Measurements from ENCODE around the gene SLC40A1.

SLC40A1 gene

DNA sequence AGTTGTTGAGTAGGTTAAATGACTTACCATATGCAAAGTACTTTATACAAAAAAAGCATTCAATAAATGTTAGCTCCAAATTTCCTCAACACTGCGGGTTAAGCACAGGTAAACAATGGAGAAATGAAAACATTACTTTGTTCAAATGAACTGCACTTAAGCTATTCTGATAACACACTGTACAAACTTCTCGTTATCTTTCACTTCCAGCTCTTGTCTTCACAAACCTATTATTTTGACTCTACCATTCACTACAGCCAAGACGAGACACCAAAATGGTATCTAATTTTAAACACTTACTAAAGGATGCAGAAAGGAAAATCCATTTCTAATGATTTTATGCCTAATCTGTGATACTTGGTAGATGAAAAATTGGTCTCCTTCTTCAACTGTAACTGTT, 43.8 kb downstream of the SLC40A1 start:
- DNase-seq, result no peak

DNA sequence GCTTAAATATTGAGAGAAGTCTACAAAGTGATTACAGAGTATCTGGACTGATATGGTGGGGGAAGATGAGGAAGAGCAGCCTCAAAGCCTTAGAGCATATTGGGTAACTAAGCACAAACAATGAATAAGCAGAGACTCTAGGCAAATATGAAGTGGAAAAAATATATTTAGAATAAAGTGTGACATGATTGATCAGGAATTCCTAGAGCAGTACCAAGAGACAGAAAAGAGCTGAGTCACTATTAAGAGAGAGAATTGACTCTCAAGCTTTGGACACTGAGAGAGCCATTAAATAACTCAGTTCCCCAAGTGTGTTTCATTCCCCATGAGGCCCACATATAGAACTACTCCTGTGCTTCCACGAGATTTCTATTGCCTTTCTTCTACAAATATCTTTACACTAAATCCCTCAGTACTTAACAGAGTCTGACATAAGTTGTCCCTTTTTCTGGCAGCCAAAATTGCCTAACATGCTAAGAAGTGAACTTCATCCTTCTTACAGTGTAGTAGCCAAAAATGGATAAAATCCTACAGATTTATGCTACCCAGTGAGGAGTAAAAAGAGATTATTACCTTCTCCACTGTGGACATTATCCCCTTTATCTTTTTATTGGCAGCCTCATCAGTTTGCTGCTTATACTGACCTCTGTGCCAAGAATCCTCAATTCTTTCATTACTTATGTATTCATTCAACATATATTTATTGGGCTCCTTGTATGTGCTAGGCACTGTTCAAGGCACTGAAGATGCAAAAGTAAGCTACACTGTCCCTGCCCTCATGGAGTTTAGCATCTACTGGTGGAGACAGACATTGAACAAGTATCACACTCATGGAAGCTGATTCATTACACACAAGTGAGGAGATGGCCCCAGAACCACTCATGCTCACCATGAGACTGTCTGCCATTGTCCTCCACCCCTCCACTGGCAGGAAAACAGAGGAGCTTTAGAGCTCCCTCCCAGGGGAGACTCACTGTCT, 45.4 kb downstream of the SLC40A1 start:
- DNase-seq, result peak; percentile 83

DNA sequence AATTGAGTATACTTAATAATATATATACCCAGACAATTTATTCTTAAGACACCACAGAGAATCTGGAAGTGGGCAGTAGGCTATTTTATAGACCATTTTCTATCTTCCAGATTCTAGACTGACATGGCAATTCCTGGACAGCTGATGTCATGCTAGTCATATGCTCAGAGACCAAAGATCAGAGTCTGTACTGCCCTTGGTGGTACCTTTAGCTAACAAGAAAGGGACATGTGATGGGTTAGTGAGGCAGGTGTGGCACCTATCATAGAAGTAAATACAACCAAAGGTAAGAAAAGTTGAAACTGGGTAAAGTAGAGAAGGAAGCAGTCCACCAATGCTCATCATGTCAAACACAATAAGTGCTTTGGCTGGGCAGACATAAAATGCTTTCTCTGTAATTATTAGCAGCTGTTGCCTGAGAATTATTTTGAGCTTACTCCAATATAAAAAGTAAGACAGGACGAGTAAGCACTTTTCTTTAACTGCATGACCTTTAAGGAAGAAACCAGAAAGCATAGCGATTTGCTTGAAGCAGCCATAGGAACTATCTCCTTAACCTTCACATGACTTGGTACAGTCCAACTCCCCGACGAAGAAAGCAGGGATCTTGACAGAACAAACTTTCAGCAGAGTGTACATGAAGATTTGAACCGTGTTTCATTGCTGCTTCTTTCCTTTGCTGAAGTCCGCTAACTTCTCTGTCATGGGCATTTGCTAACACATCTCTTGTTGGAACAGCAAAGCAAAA, 47.1 kb downstream of the SLC40A1 start:
- no peak for DNase-seq

DNA sequence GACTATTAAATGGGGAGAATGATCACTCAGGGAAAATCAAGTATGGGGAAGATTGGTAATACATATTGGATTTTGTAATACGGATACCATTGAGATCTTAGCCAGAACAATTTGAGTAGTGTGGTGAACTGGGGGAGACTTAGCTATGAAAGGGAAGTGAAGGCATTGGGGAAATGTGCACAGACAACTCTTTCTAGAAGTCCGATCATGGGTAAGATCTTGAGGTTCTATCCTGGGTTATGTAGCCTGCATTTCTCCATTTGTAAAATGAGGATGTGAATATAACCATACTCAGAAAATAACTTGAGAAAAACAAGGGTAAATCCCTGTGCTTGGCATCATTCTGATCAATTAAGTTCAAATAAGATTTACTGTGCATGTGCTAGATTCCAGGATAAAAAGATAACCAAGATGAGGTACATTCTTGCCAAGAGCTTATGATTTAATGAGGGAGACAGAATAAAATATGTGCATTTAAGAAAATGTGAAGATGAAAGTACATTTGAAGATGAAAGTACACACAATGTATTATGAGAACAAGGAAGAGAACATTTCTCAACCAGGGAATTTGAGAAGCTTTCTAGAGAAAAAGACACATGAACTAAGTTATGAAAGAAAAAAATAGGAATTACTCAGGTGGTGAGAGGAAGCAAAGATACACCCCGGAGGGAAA, 49.5 kb downstream of the SLC40A1 start:
- no peak for DNase-seq

DNA sequence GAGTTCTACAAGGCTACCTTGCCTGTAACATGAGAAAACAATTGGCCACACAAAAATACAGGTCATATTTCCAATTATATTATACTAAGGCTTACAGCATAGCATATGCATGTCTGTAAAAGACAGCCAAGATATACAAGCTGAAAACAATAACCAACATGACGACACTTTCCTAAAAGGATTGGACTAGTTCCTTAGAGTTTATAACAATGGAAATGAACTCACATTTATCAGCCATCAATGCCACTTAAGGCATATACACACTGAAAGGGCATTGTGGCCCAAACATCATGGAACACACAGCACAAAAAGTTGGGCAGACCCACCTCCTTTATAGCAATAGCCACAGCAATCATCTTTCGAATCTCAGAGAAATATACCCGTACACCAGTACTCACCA, 52.0 kb downstream of the SLC40A1 start:
- no peak for DNase-seq

DNA sequence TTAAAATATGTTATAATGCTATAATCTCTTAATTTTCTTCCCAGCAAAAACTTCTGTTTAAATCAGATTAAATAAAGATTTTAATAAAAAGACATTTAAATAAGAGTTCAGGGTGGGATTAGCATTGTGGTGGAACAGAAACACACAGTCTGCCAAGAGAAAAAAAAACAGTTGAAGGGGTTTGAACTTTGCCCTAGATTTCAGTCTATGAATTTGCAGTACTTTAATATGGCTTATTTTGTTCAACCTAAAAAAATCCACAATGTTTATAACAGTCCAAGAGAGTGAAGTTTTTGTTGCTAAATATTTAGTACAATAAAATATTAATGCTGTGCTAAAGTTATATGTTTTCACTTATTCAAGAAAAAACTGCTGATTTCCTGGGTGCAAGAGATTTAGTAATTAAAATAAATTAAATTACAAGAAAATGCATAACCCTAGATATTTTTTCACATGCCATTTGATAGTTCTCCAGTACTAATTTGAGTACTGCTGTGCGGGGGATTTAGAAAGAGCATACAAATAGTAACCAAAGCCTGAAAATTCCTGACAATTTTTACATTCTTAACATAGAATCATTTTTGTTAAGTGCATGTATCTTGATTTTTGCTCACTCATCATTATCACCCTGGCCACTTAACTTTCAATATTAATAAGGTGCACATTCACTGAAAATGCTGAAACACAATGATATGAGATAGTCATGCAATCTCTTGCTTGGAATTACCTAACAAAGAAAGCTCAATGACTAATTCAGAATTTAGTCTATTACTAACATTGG, 52.6 kb downstream of the SLC40A1 start:
- DNase-seq, result no peak

DNA sequence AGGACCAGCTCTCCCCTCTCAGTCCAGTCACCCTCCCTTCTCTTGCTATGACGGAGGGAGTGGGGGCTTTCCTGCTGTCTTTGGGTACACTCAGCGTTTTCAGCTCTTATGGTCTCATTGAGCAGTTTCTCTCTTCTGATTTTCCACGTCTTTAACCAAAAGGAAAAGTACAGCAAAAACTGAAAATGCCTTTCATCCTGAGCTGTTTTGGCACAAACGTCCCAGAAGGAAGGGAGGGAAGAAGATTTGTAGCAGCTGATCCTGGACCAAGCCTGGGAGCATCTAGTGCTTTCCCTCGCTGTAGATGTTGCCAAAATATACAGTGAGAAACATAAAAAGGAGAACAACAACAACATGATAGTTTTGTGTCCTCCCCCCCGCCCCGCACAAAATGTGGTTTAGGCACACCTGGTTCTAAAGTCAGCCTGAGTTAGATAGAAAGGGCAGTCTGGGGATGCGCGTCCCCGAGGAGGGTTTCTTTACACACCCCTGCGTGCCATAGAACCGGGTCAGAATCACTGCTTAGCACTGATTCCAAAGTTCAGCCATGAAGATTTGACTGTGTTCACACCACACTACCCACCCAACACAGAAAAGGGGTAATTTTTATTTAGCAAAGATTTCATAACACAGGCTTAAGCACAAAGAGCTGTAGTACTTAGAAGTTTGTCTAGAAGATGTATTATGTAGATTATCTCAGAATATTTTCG, 53.4 kb downstream of the SLC40A1 start:
- DNase-seq, result no peak

DNA sequence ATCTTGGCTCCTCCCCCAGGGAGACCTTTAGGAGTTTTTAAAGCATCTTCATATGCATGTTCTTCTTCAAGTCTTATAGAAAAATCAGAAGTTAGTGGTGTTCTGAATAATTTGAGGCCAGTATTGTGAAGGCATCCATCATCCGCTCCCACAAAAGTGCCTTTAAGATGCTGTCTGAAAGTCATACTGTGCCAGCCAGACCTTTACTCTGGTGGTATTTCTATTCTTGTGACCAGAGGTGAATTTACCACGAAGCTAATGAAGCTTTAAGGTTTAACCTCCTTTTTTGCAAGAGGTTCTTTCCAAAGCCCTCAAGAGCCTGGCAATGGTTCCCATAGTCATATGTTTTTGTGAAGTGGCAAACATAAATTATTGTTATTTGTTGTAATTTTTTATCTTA, 54.3 kb downstream of the SLC40A1 start:
- DNase-seq, result no peak

DNA sequence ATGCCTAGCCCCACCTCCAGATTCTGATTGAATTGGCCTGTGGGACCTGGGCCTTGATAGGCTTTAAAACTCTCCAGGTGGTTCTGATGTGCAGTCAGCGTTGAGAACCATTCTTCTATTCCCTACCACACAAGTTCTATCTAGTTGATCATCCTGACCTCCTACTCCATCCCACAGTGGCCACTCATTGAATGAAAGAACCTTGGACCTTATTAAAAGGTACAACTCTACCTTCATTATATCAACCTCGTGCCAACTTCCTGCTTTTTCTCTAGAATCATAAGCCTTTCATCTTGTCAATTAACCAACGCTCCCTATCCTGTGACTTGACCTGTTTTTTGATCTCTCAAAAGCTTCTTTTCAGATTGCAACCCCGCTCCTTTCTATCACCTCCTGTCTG, 55.8 kb downstream of the SLC40A1 start:
- DNase-seq, result no peak

DNA sequence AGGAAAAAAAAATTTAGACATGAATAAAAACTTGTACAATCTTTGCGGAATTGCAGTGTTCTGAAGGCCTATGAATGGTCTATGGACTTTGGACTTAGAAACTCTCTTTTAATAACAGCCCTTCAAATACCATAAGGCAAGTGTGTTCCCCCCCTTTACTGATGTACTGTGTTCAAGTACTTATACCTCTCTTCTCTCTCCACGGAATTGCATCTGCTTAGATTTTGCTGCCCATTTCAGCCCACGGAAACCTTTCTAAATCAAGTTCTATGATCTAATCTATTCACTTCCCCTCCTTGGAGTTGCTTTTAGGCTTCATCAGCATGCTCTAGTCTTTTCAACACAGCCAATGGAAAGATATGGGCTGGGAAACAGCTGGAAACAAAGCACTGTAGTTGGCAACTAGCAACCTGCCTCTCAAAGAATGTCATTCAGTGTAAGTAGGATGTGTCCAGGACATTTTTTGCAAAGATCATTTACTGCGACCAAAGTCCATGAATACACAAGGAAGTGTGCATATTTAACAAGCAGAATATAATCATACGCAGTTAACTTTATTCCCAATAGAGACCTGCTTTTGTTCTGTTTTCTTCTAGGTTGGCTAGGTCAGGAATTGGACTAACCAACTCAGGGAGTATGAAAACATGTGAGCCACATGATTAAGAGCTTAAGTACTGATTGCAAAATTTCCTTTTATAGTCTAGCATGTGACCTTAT, 58.0 kb downstream of the SLC40A1 start:
- DNase-seq, result no peak

DNA sequence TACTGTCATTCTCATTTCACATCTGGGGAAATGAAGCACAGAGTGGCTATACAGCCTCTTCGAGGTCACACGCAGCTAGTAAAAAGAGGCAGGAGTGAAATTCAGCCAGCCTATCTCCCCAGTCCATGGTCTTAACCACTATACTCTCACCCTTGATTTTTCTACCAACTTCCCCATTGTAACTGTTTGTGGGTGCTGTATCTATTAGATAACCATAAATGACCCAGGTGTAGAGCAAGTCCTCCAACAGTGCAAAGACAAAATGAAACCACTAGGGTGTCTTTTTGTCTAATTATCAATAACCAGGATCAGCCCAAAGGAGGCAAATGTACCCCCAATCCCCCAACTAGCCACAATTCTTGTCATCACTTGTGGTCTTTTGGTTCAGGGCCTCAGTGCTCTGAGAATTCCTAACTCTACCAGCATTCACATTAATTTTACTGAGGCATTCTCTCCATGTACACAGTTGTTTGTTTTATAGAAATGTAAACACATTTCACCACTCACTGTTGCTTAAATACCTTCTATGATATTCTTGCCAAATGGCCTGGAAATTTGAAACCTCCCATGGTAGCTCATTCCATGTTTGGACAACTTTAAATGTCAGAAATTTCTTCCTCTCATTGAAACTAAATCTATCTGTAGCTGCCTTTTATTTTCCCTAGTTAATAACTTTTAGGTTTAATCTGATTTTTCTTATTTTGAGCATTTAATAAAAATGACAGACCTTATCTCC, 58.7 kb downstream of the SLC40A1 start:
- no peak for DNase-seq

DNA sequence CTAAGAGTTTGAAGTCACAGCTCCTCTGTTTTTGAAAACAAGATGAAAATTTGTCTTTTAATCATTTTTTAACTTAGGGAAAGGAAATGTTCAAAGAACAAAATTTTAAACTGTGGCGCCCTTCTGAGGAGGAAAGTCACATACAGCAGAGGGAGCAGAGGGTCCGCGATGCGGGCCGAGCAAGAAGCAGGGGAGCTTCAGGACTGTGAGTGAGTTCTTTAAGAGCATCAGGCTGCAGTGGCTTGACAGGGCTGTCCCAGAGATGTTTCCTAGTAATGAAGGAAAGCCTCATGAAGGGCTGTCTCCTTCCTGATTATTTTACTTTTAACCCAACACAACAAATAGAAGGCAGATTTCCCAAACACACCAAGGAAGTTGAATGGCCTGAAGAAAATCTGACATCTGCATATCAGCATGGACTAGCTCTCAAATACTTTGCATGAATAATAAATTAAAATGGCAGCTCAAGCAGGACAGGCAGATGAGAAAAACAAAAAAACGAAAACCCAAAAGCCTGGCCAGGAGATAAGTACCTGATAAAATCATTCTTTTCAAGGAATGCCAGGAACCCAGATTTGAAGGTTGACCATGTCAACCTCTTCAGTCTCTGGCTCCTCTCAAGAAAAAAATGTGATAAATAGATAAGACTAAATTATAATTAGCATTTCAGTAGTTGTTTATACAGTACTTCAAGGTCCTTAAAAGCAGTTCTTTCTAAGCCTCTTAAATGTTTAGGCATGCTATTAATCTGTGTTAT, 60.8 kb downstream of the SLC40A1 start:
- no peak for DNase-seq

DNA sequence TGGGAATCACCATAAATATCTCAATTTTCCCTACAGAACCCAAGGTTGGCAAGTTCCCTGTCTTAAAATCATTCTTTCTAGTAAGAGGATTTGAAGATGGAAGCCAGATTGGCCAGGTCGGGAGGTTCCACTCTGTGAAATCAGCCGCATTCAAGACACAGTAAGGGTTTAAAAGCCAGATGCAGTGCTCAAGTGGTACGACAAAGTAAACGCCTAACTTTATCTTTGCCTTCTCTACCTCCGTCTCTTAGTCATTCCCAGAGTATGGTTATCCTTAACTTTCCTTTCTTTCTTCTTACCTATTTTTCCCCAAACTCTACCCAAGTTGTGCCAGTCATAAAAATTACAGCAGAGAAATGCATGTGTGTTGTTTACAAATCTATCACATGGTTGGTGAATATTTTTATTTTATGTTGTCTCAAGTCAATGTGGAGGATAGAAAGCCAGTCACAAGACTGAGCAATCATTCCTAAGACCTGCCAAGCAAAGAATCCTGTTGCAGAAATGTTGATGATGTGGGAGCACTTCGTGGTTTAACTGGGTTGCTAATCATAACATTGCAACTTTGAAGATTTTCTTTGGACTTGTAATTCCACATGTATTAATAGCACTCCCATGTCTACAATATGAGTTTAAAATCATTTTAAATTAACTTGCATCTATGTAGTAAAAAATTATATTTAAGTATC, 62.6 kb downstream of the SLC40A1 start:
- DNase-seq, result peak; percentile 53

DNA sequence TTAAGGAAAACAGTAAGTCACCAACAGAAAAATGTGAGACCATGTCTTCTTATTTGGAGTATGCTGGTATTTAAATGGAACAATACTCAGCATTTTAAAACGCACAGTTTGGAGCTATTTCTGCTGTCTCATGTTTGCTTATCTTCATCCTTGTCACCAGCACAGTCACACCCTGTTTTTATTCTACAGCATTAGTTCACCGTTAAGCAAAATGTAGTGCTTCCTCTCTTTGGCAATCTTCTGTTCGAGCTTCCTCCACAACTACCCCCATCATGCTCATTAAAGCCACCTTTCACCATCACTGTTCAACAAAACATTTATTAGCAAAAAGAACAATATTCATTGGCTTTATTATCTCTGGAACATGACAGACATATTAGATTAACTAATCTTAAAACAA, 64.0 kb downstream of the SLC40A1 start:
- DNase-seq, result no peak

DNA sequence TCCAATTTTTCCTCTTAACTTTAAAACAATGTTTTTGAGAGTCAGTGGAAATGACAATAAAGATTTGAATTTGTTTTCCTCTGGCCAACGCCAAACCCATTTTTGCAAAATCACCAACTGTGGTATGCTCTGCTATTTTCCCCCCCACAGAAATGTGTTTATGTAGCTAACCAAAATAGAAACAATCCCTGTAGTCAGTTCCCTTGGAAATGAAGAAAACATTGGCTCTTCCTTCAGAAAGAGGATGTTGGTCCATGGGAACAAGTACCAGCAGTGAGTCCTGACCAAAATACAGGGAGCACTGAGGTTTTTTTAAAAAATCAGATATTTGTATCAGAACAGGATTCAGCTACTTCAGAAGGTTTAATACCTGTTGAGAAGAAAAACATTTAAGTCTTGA, 65.3 kb downstream of the SLC40A1 start:
- DNase-seq, result peak; percentile 26

DNA sequence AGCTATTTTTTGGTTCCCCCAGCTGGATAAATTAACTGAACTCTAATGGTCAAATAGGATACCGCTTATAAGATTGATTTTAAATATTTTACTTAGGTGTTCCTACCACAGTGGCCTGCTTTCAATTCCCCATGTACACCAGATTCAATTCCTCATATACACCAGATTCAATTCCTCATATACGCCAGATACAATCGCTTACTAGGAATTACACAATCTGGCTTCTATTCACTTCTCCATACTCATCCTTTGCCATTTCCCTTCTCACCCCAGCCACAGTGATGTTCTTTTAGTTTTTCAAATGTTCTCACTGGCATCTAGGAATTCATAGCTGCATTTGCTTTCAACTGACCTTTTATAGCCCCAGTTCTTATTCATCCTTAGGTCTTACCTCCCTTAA, 66.5 kb downstream of the SLC40A1 start:
- no peak for DNase-seq

DNA sequence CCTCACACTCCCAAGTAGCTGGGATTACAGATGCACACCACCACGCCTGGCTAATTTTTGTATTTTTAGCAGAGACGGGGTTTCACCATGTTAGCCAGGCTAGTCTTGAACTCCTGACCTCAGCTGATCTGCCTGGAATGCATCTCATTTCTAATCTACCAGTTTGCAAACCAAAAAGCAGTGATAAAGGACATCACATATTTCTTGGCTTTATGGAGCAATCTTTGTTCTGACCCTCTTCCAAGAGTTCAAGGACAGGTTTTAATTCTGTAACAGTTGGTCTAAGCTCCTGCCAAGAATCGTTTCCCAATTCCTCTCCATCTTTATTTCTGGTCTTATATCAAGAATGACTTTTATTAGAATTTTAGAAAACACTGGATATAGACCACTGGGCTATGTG, 67.7 kb downstream of the SLC40A1 start:
- no peak for DNase-seq

DNA sequence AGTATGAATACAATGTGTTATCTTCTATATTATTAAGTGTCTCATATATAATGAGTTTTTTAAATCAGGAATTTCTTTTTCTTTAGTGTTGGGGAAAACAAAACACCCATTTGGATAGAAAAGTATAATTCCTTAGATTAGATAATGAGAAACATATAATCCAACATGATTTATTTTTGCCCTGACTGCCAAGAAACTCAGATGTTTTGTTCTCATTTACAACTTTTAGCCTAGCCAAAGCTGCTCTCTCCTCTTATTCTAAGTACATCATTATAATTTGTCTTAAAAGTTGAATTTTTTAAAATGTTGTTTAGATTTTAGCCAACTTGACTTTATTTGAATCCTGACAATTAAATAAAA, 68.6 kb downstream of the SLC40A1 start:
- no peak for DNase-seq

Measured in fibroblast of skin of back (primary cell).